ENCODE results near the gene CCDC137. TPM values are rescaled to one million over a fixed set of nuclear protein-coding genes. Genes with fewer than 3 reads are reported as not detected.
A peak's percentile ranks its signal among the peaks of the same experiment; 100 is the strongest.

CCDC137 gene
- total RNA-seq, 3 donors from 2014 or later (not counting 1 experiment from before 2014, with no cell fraction given): 15.6 to 24.2 (median 22.1) TPM

DNA sequence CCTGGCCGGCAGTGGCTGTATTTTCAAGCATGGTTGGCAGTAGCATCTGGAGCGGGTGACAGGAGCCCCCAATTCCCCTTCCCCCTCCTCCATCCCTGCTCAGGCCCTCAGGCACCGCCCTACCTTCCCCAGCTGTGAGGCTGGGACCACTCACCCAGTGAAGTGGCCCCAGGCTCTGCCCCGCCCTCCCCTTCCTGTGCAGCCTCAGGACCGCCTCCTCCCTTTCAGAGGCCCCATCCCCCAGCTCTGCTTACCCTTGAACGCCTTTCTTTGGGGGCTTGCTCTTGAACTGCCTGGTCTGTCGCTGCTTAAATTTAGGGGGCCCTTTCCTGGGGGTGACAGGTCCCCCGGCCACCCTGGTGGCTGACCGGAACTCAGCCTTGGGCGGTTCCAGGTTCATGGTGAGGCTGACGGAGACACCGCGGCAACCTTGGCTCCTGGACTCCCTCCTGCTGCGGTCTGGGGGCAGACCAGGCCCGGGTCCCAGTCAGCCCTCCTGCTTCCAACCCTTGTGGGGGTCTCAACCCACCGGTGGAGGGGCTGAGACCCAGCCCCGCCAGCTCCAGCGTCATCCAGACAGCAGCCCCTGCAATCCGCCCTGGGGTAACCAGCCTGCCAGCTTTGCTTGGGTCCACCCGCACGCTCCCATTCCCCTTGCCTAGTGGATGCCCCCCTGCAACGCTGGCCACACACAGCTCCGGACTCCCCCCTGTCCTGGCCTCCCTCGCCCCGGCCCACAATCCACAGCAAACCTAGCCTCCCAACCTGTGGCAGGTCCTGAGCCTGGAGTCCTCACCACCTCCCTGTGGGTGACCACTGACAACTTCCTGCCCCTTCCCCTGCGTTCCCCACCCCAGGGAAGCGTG is 13.4 kb upstream of the CCDC137 start:
- peaks cover 14 to 20% of the 10 kb centered on the region in 2 donors for H3K4me1 Mint-ChIP-seq
- Histone ChIP-seq H3K27me3 (ENCODE audit: control insufficient read depth, insufficient read depth, low read length) (peaks cover 3% of the 10 kb centered on the region), H3K27ac (ENCODE audit: low read length) (peak overlapping the region; percentile 54), H3K4me1 (ENCODE audit: control insufficient read depth, insufficient read depth, low read length) (peaks cover 17% of the 10 kb centered on the region), H3K9me3 (ENCODE audit: control insufficient read depth, insufficient read depth, low read length) (peaks cover 3% of the 10 kb centered on the region), H3K36me3 (ENCODE audit: control insufficient read depth, insufficient read depth, low read length) (no peaks in the 10 kb centered on the region), H3K4me3 (ENCODE audit: low read length) (peak overlapping the region; percentile 46)
- intact Hi-C loops (cut with micrococcal nuclease): no loop called here
- no peaks in the 10 kb centered on the region for H3K36me3 Mint-ChIP-seq
- peak overlapping the region; percentile 87 for H3K4me3 Mint-ChIP-seq
- ATAC-seq (peak; percentile 71 to 92 (median 79)), DNase-seq (peak in 1 of 2 donors; percentile 37)
- WGBS (ENCODE audit: insufficient coverage): 10% methylated on average over 26 of the region's 27 CpGs
- TF ChIP-seq, protein P1, sequence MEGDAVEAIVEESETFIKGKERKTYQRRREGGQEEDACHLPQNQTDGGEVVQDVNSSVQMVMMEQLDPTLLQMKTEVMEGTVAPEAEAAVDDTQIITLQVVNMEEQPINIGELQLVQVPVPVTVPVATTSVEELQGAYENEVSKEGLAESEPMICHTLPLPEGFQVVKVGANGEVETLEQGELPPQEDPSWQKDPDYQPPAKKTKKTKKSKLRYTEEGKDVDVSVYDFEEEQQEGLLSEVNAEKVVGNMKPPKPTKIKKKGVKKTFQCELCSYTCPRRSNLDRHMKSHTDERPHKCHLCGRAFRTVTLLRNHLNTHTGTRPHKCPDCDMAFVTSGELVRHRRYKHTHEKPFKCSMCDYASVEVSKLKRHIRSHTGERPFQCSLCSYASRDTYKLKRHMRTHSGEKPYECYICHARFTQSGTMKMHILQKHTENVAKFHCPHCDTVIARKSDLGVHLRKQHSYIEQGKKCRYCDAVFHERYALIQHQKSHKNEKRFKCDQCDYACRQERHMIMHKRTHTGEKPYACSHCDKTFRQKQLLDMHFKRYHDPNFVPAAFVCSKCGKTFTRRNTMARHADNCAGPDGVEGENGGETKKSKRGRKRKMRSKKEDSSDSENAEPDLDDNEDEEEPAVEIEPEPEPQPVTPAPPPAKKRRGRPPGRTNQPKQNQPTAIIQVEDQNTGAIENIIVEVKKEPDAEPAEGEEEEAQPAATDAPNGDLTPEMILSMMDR (IDR thresholded peaks at IDR 0.05): no peak
- H3K27me3 Mint-ChIP-seq (ENCODE audit: low read depth in 2 of 2): no peaks in the 10 kb centered on the region
- peak overlapping the region; percentile 38 to 95 for H3K27ac Mint-ChIP-seq
- no peaks in the 10 kb centered on the region for H3K9me3 Mint-ChIP-seq

DNA sequence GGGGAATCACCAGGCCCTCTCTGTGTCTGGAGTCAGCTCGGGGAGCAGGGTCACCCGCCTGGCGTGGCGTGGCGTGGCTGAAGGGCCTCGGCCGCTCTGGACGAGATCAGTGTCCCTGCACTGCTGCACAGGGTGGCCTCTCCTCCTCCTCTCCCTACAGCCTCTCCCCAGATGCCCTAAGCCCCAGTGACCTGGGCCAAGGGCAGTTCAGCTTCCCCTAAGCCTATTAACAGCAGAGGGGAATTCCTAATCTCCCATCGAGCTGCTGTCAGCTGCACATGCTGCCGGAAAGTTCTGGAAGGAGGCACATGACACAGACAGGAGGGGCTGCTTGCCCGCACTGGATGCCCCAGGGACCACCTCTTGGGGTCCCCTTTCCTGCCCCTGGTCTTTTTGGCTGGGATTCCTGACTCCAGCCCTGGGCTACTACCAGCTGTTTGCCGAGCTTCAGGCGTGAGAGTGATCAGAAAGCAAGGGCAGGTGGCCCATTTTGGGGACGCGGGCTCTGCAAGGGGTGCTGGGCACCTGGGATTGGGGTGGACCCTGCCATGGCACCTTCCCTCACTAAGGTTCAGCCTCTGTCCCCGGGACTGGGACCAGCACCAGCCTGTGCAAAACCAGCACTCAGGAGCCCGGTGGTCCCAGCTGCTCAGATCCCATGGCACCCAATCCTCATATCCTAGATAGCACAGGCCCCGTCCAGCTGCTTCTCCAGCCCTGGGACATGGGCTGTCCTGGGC is 11.0 kb upstream of the CCDC137 start:
- Histone ChIP-seq H3K4me1 (ENCODE audit: control insufficient read depth, insufficient read depth, low read length) (peaks cover 17% of the 10 kb centered on the region), H3K4me3 (ENCODE audit: low read length) (no peak overlapping the region), H3K36me3 (ENCODE audit: control insufficient read depth, insufficient read depth, low read length) (no peaks in the 10 kb centered on the region), H3K27ac (ENCODE audit: low read length) (no peak overlapping the region), H3K27me3 (ENCODE audit: control insufficient read depth, insufficient read depth, low read length) (no peaks in the 10 kb centered on the region), H3K9me3 (ENCODE audit: control insufficient read depth, insufficient read depth, low read length) (no peaks in the 10 kb centered on the region)
- ATAC-seq (no peak), DNase-seq (no peak)
- no peak overlapping the region for H3K4me3 Mint-ChIP-seq
- intact Hi-C loops (cut with micrococcal nuclease): no loop called here
- H3K9me3 Mint-ChIP-seq: no peaks in the 10 kb centered on the region
- WGBS (ENCODE audit: insufficient coverage): 94% methylated on average over 18 of the region's 18 CpGs
- no peak overlapping the region for H3K27ac Mint-ChIP-seq
- H3K36me3 Mint-ChIP-seq: no peaks in the 10 kb centered on the region
- peaks cover 14 to 20% of the 10 kb centered on the region in 2 donors for H3K4me1 Mint-ChIP-seq
- TF ChIP-seq, protein P1 (IDR thresholded peaks at IDR 0.05): no peak
- no peaks in the 10 kb centered on the region for H3K27me3 Mint-ChIP-seq (ENCODE audit: low read depth in 2 of 2)

GRCh38 chr17:81656118-81656743 is 10.3 kb upstream of the CCDC137 start, which contains the start of gene PDE6G:
PDE6G (minus strand) TSS chr17:81656542; CDS start chr17:81653305, 3,237 bp downstream.
- Histone ChIP-seq H3K9me3 (ENCODE audit: control insufficient read depth, insufficient read depth, low read length) (no peaks in the 10 kb centered on the region), H3K27me3 (ENCODE audit: control insufficient read depth, insufficient read depth, low read length) (no peaks in the 10 kb centered on the region), H3K4me3 (ENCODE audit: low read length) (no peak within 1 kb of the TSS), H3K4me1 (ENCODE audit: control insufficient read depth, insufficient read depth, low read length) (peaks cover 17% of the 10 kb centered on the region), H3K27ac (ENCODE audit: low read length) (no peak within 1 kb of the TSS), H3K36me3 (ENCODE audit: control insufficient read depth, insufficient read depth, low read length) (no peaks in the 10 kb centered on the region)
- 85% methylated on average over 15 of the region's 15 CpGs for WGBS (ENCODE audit: insufficient coverage)
- no peaks in the 10 kb centered on the region for H3K9me3 Mint-ChIP-seq
- H3K4me1 Mint-ChIP-seq: peaks cover 14 to 20% of the 10 kb centered on the region in 2 donors
- H3K36me3 Mint-ChIP-seq: no peaks in the 10 kb centered on the region
- TF ChIP-seq, protein P1 (IDR thresholded peaks at IDR 0.05): no peak
- H3K4me3 Mint-ChIP-seq: no peak within 1 kb of the TSS
- no peaks in the 10 kb centered on the region for H3K27me3 Mint-ChIP-seq (ENCODE audit: low read depth in 2 of 2)
- H3K27ac Mint-ChIP-seq: no peak within 1 kb of the TSS
- intact Hi-C loops (cut with micrococcal nuclease): no loop called here
- ATAC-seq: no peak
- DNase-seq: no peak

Measured in natural killer cell (primary cell).